ENCODE results near the gene RPL10. TPM values are rescaled to one million over a fixed set of nuclear protein-coding genes. Genes with fewer than 3 reads are reported as not detected.

RPL10 gene
- total and polyA plus RNA-seq, 2 of the 13 experiments (the other 11 are each of a cell fraction or from before 2014, with no cell fraction given), result 2,381 to 4,713 TPM

GRCh38 chrX:154397888-154398667 is at the start of gene RPL10 (continued):
- TF ChIP-seq ZNF75D (CRISPR knock-in tag; IDR thresholded peaks at IDR 0.05; ENCODE audit: borderline replicate concordance) (no peak), RBFOX2 (IDR thresholded peaks at IDR 0.05; ENCODE audit: low read depth, low read length) (peak; percentile 84), ZNF652 (CRISPR knock-in tag; IDR thresholded peaks at IDR 0.05; ENCODE audit: borderline replicate concordance, low read depth) (no peak), MTERF4 (CRISPR knock-in tag; IDR thresholded peaks at IDR 0.05) (no peak), ZNF609 (CRISPR knock-in tag; IDR thresholded peaks at IDR 0.05; ENCODE audit: borderline replicate concordance) (no peak), SOX6 (IDR thresholded peaks at IDR 0.05) (no peak), SOX6 (CRISPR knock-in tag; IDR thresholded peaks at IDR 0.05) (no peak), HNRNPK (IDR thresholded peaks at IDR 0.05; ENCODE audit: low read depth, low read length, poor library complexity, severe bottlenecking) (no peak), ZSCAN5A (CRISPR knock-in tag; IDR thresholded peaks at IDR 0.05; ENCODE audit: borderline replicate concordance) (no peak; the same call in 1 of the 2 replicates), ZNF788 (CRISPR knock-in tag; IDR thresholded peaks at IDR 0.05; ENCODE audit: borderline replicate concordance) (no peak; the same call in 1 of the 2 replicates), TEF (CRISPR knock-in tag; IDR thresholded peaks at IDR 0.05) (no peak), RNF2 (conservative IDR thresholded peaks at IDR 0.05; ENCODE audit: low read depth) (0 out of 2 replicates have a peak, but pooled peaks have one; percentile 55), STAG1 (CRISPR knock-in tag; IDR thresholded peaks at IDR 0.05) (no peak), NR2F1 (CRISPR knock-in tag; IDR thresholded peaks at IDR 0.05) (no peak), MAF1 (CRISPR knock-in tag; IDR thresholded peaks at IDR 0.05; ENCODE audit: borderline replicate concordance) (no peak), TBX3 (IDR thresholded peaks at IDR 0.05; ENCODE audit: borderline replicate concordance) (no peak), KDM5A (IDR thresholded peaks at IDR 0.05; ENCODE audit: borderline replicate concordance, low read length) (no peak), TRIM24 (CRISPR knock-in tag; IDR thresholded peaks at IDR 0.05) (no peak), PBX2 (CRISPR knock-in tag; IDR thresholded peaks at IDR 0.05) (no peak), ZFX (CRISPR knock-in tag; IDR thresholded peaks at IDR 0.05; ENCODE audit: low read depth) (peak; percentile 77)

All from HepG2 (cell line).